ENCODE results near the gene ARRB2.

GRCh38 chr17:4693416-4693815, 17.0 kb upstream of the ARRB2 start:
- TF ChIP-seq CTCF (IDR thresholded peaks at IDR 0.05) = no peak
- TF ChIP-seq POLR2A (IDR thresholded peaks at IDR 0.05) = no peak
